ENCODE data around the gene RFX3. TPM values are rescaled to one million over a fixed set of nuclear protein-coding genes. Genes with fewer than 3 reads are reported as not detected.

RFX3 gene
- total RNA-seq, 1 experiment from 2014 or later = 9.9 TPM

- no CpG with 5 or more reads among the region's 11 CpGs for WGBS (ENCODE audit: extremely low coverage, insufficient read length, low lambda C conversion rate)
- H3K4me1 Mint-ChIP-seq = no peaks in the 10 kb centered on the region
- DNase-seq = no peak
- no peak overlapping the region for H3K27ac ChIP-seq (ENCODE audit: insufficient read length, low read depth, low read length)
- H3K4me3 Mint-ChIP-seq = no peak overlapping the region
- H3K79me2 ChIP-seq (ENCODE audit: insufficient read depth, low read length) = no peaks in the 10 kb centered on the region
- H4K20me1 ChIP-seq (ENCODE audit: control insufficient read depth, insufficient read depth, insufficient read length) = no peaks in the 10 kb centered on the region
- no peak overlapping the region for H2BK5ac ChIP-seq (ENCODE audit: insufficient read length, low read length)
- H3K27me3 Mint-ChIP-seq (ENCODE audit: low read depth) = no peaks in the 10 kb centered on the region
- no peak overlapping the region for H2BK15ac ChIP-seq (ENCODE audit: low read depth, low read length)
- H3T11ph ChIP-seq (ENCODE audit: low read length) = no peak overlapping the region
- no peak for TF ChIP-seq CTCF (conservative IDR thresholded peaks at IDR 0.05)
- H3K79me1 ChIP-seq (ENCODE audit: insufficient read depth, low read depth, low read length, poor library complexity, severe bottlenecking) = no peaks in the 10 kb centered on the region
- H3K27ac Mint-ChIP-seq = peak overlapping the region in 1 of 3 experiments; percentile 55; a peak in 2 of 7 replicates
- no peak overlapping the region for H3K14ac ChIP-seq (ENCODE audit: insufficient read depth, low read length)
- no peak overlapping the region for H3K56ac ChIP-seq (ENCODE audit: insufficient read length, low read depth, low read length)
- no peaks in the 10 kb centered on the region for H3K9me3 ChIP-seq (ENCODE audit: control insufficient read depth, low read depth, low read length)
- peaks cover 0 to 2% of the 10 kb centered on the region in 2 experiments; a peak in 1 of 5 replicates for H3K9me3 Mint-ChIP-seq
- H3K9ac ChIP-seq (ENCODE audit: extremely low read depth, insufficient read length, low read length) = no peak overlapping the region
- H3K36me3 Mint-ChIP-seq (ENCODE audit: insufficient read depth in 1 of 3, low read depth in 3 of 3) = peaks cover 0 to 1% (median 0%) of the 10 kb centered on the region in 3 experiments; a peak in 1 of 7 replicates
- no peak overlapping the region for H3K23ac ChIP-seq (ENCODE audit: insufficient read length, low read depth, low read length)
- no peak overlapping the region for H3K4me2 ChIP-seq (ENCODE audit: insufficient read depth, insufficient read length, low read length)
- no peak overlapping the region for H4K91ac ChIP-seq (ENCODE audit: insufficient read length, low read depth, low read length)
- no peak overlapping the region for H3K4ac ChIP-seq (ENCODE audit: low read depth, low read length)
- no peaks in the 10 kb centered on the region for H3K4me1 ChIP-seq (ENCODE audit: insufficient read depth, low read length)
- H3K18ac ChIP-seq (ENCODE audit: insufficient read length, low read depth, low read length) = no peak overlapping the region
- H2BK20ac ChIP-seq (ENCODE audit: low read depth, low read length, poor library complexity, severe bottlenecking) = no peak overlapping the region
- no peaks in the 10 kb centered on the region for H3K23me2 ChIP-seq (ENCODE audit: insufficient read length, low read depth, low read length, poor library complexity, severe bottlenecking)
- H2AK5ac ChIP-seq (ENCODE audit: insufficient read length, low read length) = no peak overlapping the region
- no peak overlapping the region for H4K8ac ChIP-seq (replicated peaks; ENCODE audit: insufficient read length, low read depth, low read length)
- H2BK120ac ChIP-seq (ENCODE audit: low read depth, low read length, poor library complexity, severe bottlenecking) = no peak overlapping the region
- no peak overlapping the region for H2BK12ac ChIP-seq (ENCODE audit: insufficient read length, low read depth, low read length)
- no peak overlapping the region for H2AFZ ChIP-seq (ENCODE audit: low read length)
- H4K5ac ChIP-seq (ENCODE audit: insufficient read length, low read depth, low read length) = no peak overlapping the region
- H3K27me3 ChIP-seq (ENCODE audit: insufficient read depth, low read length) = no peaks in the 10 kb centered on the region
Observed at GRCh38 chr9:3419893-3420292, 105.9 kb downstream of the RFX3 start.

All from H9 (cell line).